HEK293 (cell line): ENCODE data around the gene SKI.
A peak's percentile ranks its signal among the peaks of the same experiment; 100 is the strongest.

ENCODE experiments used
- HOXD13 ChIP-seq: sonication (generic); formaldehyde crosslinking; IDR thresholded peaks from 2 replicates; pipeline ENCODE4 v1.8.0; 2022; ENCODE audit warnings: missing genetic modification reagents, borderline replicate concordance
- ZBTB6 ChIP-seq: fragments of 450-650 bp; formaldehyde crosslinking; IDR thresholded peaks from 2 replicates; pipeline ENCODE4 v1.5.1; 2017; ENCODE audit warnings: missing biosample characterization, missing genetic modification characterization
- ZNF549 ChIP-seq: fragments of 450-650 bp; IDR thresholded peaks from 2 replicates; pipeline ENCODE4 v1.5.1; 2018; ENCODE audit warnings: missing biosample characterization, missing genetic modification characterization, mild to moderate bottlenecking, inconsistent platforms, moderate library complexity

- TF ChIP-seq ZNF549 (tag by site-specific recombination) (no peak), ZBTB6 (peak; percentile 5; the same call in 1 of the 2 replicates), HOXD13 (no peak)
Observed at GRCh38 chr1:2189459-2190425, 38.4 kb upstream of the SKI start.
